GM12891 (cell line): ENCODE measurements around the gene USP7.
"Not testable (repeated sequence)": the region's sequence is repeated elsewhere in the genome, so short reads cannot be mapped to it uniquely, and the experiment has no call there.

Experiments used
- DNase-seq: peaks from one replicate; pipeline ENCODE4 v3.0.0; 2011; ENCODE audit warnings: low spot score; ENCODE audit not compliant: insufficient read length
- FAIRE-seq: peaks from 2 replicates; lab custom pipeline; 2011; peaks lifted over from hg19 to GRCh38; lab: Jason Lieb, UNC
- PAX5 ChIP-seq: IDR thresholded peaks from 2 replicates; pipeline ENCODE4 v1.6.1; 2011; ENCODE audit warnings: low read length, moderate library complexity, mild to moderate bottlenecking; ENCODE audit not compliant: insufficient read depth, severe bottlenecking
- POLR2A ChIP-seq: IDR thresholded peaks from 2 replicates; pipeline ENCODE4 v1.6.1; 2011; ENCODE audit warnings: low read depth, low read length, control low read depth
- POLR2AphosphoS5 ChIP-seq: IDR thresholded peaks from 2 replicates; pipeline ENCODE4 v1.6.1; 2011; ENCODE audit warnings: low read depth, low read length, control low read depth
- POU2F2 ChIP-seq: IDR thresholded peaks from 2 replicates; pipeline ENCODE4 v1.6.1; 2011; ENCODE audit warnings: low read depth, mild to moderate bottlenecking, control low read depth, low read length, moderate library complexity
- SPI1 ChIP-seq: IDR thresholded peaks from 2 replicates; pipeline ENCODE4 v1.6.1; 2011; ENCODE audit warnings: low read depth, low read length, control low read depth
- TAF1 ChIP-seq: IDR thresholded peaks from 2 replicates; pipeline ENCODE4 v1.6.1; 2011; ENCODE audit warnings: low read depth, low read length, control low read depth

Gene USP7

DNA sequence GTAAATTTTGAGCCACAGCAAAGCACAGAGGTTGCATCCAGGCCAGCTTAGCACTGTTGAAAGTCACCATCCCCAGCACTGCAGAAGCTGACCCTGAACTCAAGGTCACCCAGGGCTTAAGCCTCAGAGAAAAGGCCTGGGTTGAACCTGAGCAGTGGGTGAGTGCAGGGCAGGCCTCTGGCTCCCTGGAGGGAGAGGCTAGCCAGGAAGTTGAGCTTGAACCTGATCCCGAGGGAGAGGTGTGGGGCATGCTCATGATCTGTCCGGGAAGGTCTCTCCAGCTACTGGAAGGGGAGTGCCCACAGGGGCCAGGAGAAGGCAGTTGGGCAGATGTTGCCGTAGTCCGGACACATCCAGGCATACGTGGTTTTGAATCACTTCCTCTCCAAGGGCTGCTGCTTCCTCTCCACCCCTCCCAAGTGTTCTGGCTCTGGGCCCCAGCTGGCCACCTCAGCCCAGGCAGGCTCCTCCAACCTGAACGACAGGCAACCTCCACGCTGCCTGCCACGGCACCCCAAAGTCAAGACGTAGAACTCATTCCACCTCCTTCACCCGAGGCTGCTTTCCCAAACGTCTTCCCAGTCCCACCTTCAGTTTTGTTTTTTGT, 113.3 kb downstream of the USP7 start:
- FAIRE-seq (no peak), DNase-seq (peak; percentile 19)
- TF ChIP-seq PAX5 (no peak), SPI1 (peak; percentile 58; the same call in 1 of the 2 replicates), POLR2AphosphoS5 (peak; percentile 67; the same call in 1 of the 2 replicates), TAF1 (no peak)

DNA sequence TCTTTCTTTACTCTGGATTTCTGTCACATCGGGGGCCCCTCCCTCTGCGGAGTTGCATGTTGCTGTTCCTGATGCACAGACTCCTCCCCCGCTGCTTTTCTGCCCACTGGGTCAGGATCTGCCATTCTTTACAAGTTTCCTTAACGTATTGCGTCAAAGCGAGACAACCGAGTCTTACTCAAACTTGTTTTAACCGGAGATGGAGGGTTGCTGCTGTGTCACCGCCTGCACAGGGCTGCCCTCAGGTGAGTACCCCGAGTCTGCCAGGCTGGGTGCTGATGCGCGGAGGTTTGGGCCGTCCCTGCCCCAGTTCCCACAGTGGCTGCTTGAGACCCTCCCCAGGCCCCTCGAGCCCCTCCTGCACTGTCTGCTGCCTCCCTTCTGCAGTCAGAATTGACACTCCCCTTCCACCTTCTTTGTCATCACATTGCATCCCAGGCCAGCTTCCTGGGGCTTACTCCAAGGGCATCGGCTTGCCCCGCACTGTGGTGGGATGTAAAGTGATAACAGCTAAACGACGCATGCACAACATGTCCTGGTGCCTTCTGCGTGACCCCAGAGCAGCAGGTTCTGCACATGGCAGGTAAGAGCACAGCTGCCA, 114.2 kb downstream of the USP7 start:
- DNase-seq (peak; percentile 5), FAIRE-seq (no peak)
- TF ChIP-seq POLR2A (peak; percentile 66; the same call in 1 of the 2 replicates), PAX5 (no peak)

DNA sequence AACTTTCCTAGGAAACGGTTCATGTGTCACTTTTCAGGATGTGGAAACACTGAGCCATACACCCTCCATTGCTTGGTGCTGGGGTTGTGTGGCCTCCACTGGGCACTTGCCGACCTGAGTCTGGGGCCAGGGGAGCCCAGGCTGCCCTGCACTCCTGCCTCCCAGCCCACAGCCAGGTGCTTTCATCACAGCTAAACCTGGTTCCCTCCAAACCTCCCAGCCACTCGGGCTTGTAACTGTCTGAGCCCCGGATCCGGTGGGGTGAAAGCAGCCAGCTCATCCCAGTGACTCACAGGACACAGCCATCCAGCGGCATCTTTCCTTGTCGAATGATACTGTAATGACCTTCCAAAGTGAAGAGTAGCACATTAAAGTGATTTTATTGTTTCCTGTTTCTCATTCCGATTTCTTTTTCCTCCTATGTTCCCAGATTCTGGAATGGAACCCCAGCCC, 114.7 kb downstream of the USP7 start:
- DNase-seq (peak; percentile 5), FAIRE-seq (no peak)
- 0 out of 2 replicates have a peak, but pooled peaks have one; percentile 45 for TF ChIP-seq POLR2AphosphoS5
- TF ChIP-seq POU2F2, result no peak

DNA sequence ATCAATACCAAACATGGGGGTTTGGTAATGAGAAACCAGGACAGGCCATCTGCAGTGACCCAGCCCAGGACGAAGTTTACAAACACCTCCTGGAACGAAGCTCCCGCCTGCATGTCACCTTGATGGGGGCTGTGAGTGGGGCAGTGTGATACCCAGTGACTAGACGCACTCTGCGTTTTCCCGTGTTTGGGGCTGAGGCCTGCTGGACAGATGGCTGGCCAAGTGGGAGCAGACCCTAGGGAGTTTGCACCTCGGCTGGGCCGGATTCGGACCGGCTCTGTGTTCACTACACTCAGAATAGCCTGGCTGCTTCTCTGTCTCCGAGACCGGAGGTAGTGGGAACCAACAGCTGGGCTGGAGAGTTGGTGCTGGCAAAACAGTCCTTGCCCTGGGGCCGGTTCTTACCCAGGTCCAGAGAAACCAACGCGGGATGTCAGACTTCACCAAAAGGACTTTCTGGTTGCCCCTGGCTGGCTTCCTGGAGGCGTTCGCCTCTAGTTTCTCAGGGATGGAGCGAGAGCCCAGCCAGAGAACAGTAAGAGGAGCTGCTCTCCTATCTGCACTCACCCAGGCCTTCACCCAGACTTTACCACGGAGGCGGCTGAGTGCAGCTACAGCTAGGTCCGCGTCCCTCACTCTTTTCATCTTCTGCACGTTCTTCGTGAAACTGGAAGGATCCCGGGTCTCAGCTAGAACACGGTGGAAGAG, 115.3 kb downstream of the USP7 start:
- TF ChIP-seq SPI1 (no peak), POLR2A (peak; percentile 31), PAX5 (no peak), TAF1 (no peak), POU2F2 (no peak; the same call in 1 of the 2 replicates), POLR2AphosphoS5 (0 out of 2 replicates have a peak, but pooled peaks have one; percentile 14)
- DNase-seq (no peak), FAIRE-seq (no peak)

DNA sequence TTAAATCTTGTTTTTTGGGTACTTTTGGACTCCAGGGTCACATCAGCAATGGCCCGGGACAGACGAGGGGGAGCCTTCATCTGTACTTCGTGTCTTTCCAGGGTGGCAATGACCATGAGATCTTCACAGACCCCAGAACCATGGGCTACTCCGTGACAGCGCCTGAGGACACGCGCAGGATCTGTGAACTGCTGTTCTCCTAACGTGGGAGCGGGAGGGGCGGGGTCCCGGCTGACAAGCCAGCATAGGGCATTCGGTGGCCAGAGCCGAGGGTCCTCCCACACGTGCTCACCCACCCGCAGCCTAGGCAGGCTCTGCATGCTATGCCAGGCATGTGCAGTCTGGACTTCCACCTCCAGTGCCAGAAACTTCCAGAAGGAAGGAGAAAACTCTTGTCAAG, 116.1 kb downstream of the USP7 start:
- TF ChIP-seq PAX5 (no peak), POLR2A (no peak), POLR2AphosphoS5 (0 out of 2 replicates have a peak, but pooled peaks have one; percentile 16)
- DNase-seq, result no peak
- FAIRE-seq, result no peak

DNA sequence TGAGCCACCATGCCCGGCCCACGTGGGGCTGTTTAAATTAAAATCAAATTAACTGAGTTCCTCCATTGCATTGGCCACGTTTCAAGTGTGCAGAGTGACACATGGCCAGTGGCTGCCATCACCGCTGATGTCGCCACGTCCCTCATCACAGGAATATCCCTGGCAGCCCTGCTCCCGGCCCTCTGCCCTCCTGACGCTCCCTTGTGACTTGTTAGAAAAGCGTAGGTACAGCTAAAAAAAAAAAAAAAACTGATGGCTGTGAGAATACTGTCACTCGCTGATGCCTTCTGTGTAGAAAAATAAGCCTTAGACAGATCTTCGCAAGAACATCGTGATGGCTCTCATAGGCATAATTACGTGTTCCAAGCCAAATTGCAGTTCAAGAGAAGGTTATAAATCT, 116.6 kb downstream of the USP7 start:
- TF ChIP-seq PAX5 (no peak), TAF1 (no peak), POLR2A (no peak), SPI1 (no peak)
- DNase-seq (no peak), FAIRE-seq (no peak)

DNA sequence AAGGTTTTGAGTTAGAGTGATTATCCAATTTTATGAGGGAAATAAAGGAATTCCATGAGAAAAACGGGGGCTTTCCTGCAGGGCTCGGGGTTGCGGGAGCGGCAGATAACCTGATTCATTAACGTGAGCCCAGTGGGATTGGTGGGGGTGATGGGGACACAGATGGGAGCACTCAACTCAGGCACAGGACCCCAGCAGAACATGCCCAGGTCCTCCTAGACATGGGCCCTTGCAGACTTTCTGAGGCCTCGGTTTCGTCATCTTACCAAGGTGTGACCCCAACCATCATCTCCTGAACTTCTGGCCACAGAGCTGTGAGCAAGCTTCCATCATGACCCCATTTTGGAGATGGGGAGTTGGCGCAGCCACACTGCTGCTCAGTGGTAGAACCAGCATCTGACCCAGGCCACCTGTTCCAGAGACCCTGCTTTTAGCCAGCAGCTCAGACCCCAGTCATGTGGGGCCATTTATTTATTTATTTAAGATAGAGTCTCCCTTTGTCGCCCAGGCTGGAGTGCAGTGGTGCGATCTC, 117.2 kb downstream of the USP7 start:
- DNase-seq, result no peak
- FAIRE-seq, result no peak
- TF ChIP-seq TAF1 (no peak), POLR2A (peak; percentile 26; the same call in 1 of the 2 replicates)

DNA sequence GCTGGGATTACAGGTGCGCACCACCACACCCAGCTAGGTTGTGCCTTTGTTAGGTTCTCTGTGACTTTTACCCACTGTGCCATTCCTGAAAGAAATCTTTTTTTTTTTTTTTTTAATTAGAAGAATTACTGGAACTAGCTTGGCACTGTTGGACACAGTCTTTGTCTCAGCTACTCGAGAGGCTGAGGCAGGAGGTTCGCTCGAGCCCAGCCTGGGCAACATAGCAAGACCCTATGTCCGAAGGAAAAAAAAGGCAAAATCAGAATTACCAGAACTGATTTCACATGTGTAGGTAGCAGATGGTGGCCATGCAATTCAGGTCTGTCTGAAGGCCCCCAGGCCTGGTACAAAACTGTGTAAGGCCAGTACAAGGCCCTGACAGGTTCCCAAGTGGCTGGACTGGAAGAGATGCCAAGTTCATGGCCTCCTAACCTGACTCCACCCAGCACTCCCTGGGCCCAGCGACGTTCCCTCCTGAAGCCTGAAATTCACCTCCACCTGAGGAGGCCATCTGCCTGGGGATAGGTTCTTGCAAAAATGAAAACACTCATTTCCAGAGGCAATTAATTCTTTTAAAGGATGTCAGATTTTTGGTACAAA, 117.9 kb downstream of the USP7 start:
- FAIRE-seq, result no peak
- no peak for TF ChIP-seq POLR2A
- no peak for TF ChIP-seq TAF1
- TF ChIP-seq POLR2AphosphoS5, result no peak
- no peak for TF ChIP-seq PAX5
- TF ChIP-seq POU2F2, result no peak
- TF ChIP-seq SPI1, result no peak
- DNase-seq, result no peak

DNA sequence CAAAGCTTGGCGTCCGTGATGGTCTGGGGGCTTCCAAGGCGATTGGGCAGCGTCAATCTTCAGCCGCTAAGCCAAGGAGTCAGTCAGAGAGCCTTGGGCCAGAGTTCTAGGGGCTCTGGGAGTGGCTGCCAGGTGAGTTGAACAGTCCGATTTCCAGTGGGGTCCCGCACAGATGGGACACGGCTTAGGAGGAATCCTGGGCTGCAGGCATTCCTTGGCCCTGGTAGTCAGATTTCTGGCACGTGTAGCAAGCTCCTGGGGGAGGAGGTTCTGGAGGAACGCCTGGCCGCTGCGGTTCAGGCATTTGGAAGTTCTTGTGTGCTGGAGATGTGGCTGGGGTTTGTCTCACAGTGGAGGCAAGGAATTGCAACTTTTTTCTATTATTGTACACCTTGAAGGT, 120.4 kb downstream of the USP7 start:
- DNase-seq, FAIRE-seq: not testable (repeated sequence)
